GM12878 (cell line): Measurements from ENCODE around the gene ACVR1. TPM values are rescaled to one million over a fixed set of nuclear protein-coding genes. Genes with fewer than 3 reads are reported as not detected.

Source experiments
- BCL3 ChIP-seq: IDR thresholded peaks from 2 replicates; pipeline ENCODE4 v1.6.1; 2011; ENCODE audit warnings: borderline replicate concordance, low read depth, mild to moderate bottlenecking, moderate library complexity, low read length; ENCODE audit not compliant: insufficient read depth, poor library complexity, severe bottlenecking
- CBFB ChIP-seq: IDR thresholded peaks from 2 replicates; pipeline ENCODE4 v1.6.1; 2016; ENCODE audit warnings: antibody characterized with exemption, low read depth
- E2F4 ChIP-seq: IDR thresholded peaks from 2 replicates; pipeline ENCODE4 v1.6.1; 2012; ENCODE audit warnings: low read depth, low read length, improper control_type of control experiment
- HDGF ChIP-seq: fragments of 450-650 bp; IDR thresholded peaks from 2 replicates; pipeline ENCODE4 v1.6.1; 2016; ENCODE audit warnings: antibody characterized with exemption
- JUND ChIP-seq: IDR thresholded peaks from 2 replicates; pipeline ENCODE4 v1.6.1; 2012; ENCODE audit warnings: low read depth, mild to moderate bottlenecking, low read length, improper control_type of control experiment, moderate library complexity
- MTA3 ChIP-seq: IDR thresholded peaks from 2 replicates; pipeline ENCODE4 v1.6.1; 2012; ENCODE audit warnings: low read length, inconsistent platforms, borderline replicate concordance
- REST ChIP-seq: IDR thresholded peaks from 2 replicates; pipeline ENCODE4 v1.6.1; 2012; ENCODE audit warnings: mild to moderate bottlenecking, low read depth, low read length
- RUNX3 ChIP-seq: IDR thresholded peaks from 2 replicates; pipeline ENCODE4 v1.6.1; 2012; ENCODE audit warnings: low read length, inconsistent platforms
- SRF ChIP-seq, 2 experiments: IDR thresholded peaks; 2 replicates each; pipeline ENCODE4 v1.6.1; 2011; ENCODE audit warnings: low read depth in 2 of 2, low read length in 2 of 2, mild to moderate bottlenecking in 1 of 2, moderate library complexity in 1 of 2
- ZBTB4 ChIP-seq: fragments of 450-650 bp; formaldehyde crosslinking; IDR thresholded peaks from 2 replicates; pipeline ENCODE4 v1.4.0; 2022; ENCODE audit warnings: mild to moderate bottlenecking, moderate library complexity
- ZZZ3 ChIP-seq: IDR thresholded peaks from 2 replicates; pipeline ENCODE4 v1.6.1; 2011; ENCODE audit warnings: low read depth; ENCODE audit not compliant: control insufficient read depth, insufficient read length
- polyA plus RNA-seq, 11 experiments: library from polyadenylated mRNA; depleted of rRNA in 4 of 11; unstranded in 6 of 11; stranded (reverse) in 5 of 11; fragments of >200 nt; fragmentation: Nextera tagmentation in 4 of 11; fragmentation: Illumina TruSeq in 1 of 11; extraction: Ambion mirVana in 4 of 11; extraction: Trizol in 1 of 11; gene quantifications; 1 replicate in 1 of 11; 2 replicates in 10 of 11; pipeline versions ENCODE4 v1.2.1 to v1.2.3, GENCODE V29; 2011 to 2016; ENCODE audit warnings: inconsistent platforms in 2 of 11, missing spikeins in 2 of 11, low read depth in 1 of 11
- total RNA-seq, 4 experiments: library from RNA; depleted of rRNA in 3 of 4; stranded (reverse); fragments of >200 nt in 3 of 4; fragmentation: Illumina TruSeq in 1 of 4; extraction: Trizol in 1 of 4; gene quantifications; 2 replicates each; pipeline versions ENCODE4 v1.2.1 to v1.2.3, GENCODE V29; 2013 to 2021

Gene ACVR1
- total and polyA plus RNA-seq, 10 of the 15 experiments (the other 5 are each of a cell fraction or from before 2014, with no cell fraction given): 0.06 to 0.24 (median 0.14) TPM; not detected in 4

GRCh38 chr2:157744571-157745076 is 131.5 kb downstream of the ACVR1 start (continued):
- TF ChIP-seq REST: no peak
- TF ChIP-seq BCL3: no peak
- no peak for TF ChIP-seq MTA3
- TF ChIP-seq SRF (IDR thresholded peaks at IDR 0.05; ENCODE audit: low read depth in 2 of 2, low read length in 2 of 2): no peak
- no peak for TF ChIP-seq RUNX3
- no peak for TF ChIP-seq CBFB
- no peak for TF ChIP-seq HDGF
- TF ChIP-seq JUND: no peak
- no peak for TF ChIP-seq E2F4
- no peak for TF ChIP-seq ZBTB4 (CRISPR knock-in tag)
- TF ChIP-seq ZZZ3: no peak
